Measurements from ENCODE around the gene NSD2. TPM values are rescaled to one million over a fixed set of nuclear protein-coding genes. Genes with fewer than 3 reads are reported as not detected.

The NSD2 gene
- total RNA-seq, 1 experiment from 2014 or later, result 128 TPM

DNA sequence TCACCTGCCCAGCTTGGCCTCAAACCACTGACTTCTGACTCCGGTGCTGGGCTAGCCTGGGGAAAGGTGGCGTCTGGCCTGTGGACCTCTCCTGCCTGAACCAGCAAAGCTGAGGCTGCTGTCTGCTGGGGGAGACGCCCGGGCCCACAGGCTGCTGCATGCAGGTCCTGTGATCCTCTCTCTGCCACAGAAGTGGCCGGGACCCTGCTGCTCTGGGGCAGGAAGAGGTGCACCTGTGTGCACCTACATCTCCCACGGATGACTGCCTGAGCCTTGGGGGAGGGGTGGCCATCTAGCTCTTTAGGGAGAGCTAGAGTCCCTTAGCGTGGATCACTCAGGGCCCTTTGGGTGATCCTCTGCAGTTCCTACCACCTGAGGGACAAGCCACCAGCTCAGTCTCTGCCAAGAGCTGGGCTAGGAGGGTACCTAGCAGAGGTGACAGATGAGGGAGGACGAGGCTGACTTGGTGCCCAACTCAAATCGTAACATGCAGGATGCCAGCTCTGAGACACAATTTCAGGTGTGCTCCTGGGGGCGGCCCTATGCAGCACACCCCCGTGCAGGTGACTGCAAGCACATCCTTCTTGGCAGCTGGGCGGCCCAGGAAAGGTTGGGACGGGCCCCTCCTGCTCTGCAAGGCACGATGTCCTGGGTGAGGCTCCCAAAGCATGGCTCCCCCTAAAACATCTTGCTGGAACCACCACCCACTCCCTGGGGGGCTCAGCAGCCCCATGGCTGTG is 37.7 kb upstream of the NSD2 start:
- TF ChIP-seq PRDM15 (CRISPR knock-in tag; IDR thresholded peaks at IDR 0.05), result no peak
- no peak for TF ChIP-seq GABPB1 (CRISPR knock-in tag; IDR thresholded peaks at IDR 0.05)
- no peak for TF ChIP-seq ELF4 (CRISPR knock-in tag; IDR thresholded peaks at IDR 0.05; ENCODE audit: low read depth)
- TF ChIP-seq NFE2L1 (CRISPR knock-in tag; IDR thresholded peaks at IDR 0.05), result no peak
- no peak for TF ChIP-seq ZNF138 (CRISPR knock-in tag; conservative IDR thresholded peaks at IDR 0.05)
- no peak for TF ChIP-seq GRHL2 (CRISPR knock-in tag; IDR thresholded peaks at IDR 0.05; ENCODE audit: insufficient replicate concordance, severe bottlenecking)
- TF ChIP-seq, protein P1, sequence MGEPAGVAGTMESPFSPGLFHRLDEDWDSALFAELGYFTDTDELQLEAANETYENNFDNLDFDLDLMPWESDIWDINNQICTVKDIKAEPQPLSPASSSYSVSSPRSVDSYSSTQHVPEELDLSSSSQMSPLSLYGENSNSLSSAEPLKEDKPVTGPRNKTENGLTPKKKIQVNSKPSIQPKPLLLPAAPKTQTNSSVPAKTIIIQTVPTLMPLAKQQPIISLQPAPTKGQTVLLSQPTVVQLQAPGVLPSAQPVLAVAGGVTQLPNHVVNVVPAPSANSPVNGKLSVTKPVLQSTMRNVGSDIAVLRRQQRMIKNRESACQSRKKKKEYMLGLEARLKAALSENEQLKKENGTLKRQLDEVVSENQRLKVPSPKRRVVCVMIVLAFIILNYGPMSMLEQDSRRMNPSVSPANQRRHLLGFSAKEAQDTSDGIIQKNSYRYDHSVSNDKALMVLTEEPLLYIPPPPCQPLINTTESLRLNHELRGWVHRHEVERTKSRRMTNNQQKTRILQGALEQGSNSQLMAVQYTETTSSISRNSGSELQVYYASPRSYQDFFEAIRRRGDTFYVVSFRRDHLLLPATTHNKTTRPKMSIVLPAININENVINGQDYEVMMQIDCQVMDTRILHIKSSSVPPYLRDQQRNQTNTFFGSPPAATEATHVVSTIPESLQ (CRISPR knock-in tag; IDR thresholded peaks at IDR 0.05), result no peak
- no peak for TF ChIP-seq TCF7 (CRISPR knock-in tag; IDR thresholded peaks at IDR 0.05; ENCODE audit: low read depth)
- no peak for TF ChIP-seq ATF3 (CRISPR knock-in tag; conservative IDR thresholded peaks at IDR 0.05)
- no peak for TF ChIP-seq FOXJ3 (CRISPR knock-in tag; IDR thresholded peaks at IDR 0.05; ENCODE audit: borderline replicate concordance)
- no peak for TF ChIP-seq JAZF1 (CRISPR knock-in tag; IDR thresholded peaks at IDR 0.05)
- TF ChIP-seq, protein P2, sequence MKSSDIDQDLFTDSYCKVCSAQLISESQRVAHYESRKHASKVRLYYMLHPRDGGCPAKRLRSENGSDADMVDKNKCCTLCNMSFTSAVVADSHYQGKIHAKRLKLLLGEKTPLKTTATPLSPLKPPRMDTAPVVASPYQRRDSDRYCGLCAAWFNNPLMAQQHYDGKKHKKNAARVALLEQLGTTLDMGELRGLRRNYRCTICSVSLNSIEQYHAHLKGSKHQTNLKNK (CRISPR knock-in tag; IDR thresholded peaks at IDR 0.05), result no peak
- TF ChIP-seq ATF1 (CRISPR knock-in tag; IDR thresholded peaks at IDR 0.05), result no peak
- TF ChIP-seq, protein P3, sequence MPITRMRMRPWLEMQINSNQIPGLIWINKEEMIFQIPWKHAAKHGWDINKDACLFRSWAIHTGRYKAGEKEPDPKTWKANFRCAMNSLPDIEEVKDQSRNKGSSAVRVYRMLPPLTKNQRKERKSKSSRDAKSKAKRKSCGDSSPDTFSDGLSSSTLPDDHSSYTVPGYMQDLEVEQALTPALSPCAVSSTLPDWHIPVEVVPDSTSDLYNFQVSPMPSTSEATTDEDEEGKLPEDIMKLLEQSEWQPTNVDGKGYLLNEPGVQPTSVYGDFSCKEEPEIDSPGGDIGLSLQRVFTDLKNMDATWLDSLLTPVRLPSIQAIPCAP (CRISPR knock-in tag; IDR thresholded peaks at IDR 0.05), result no peak
- TF ChIP-seq IRF2 (CRISPR knock-in tag; IDR thresholded peaks at IDR 0.05; ENCODE audit: borderline replicate concordance, low read depth), result no peak
- TF ChIP-seq ZNF232 (CRISPR knock-in tag; IDR thresholded peaks at IDR 0.05), result no peak
- no peak for TF ChIP-seq HMGXB4 (CRISPR knock-in tag; IDR thresholded peaks at IDR 0.05)
- Mint-ChIP-seq H3K9me3 (peaks cover 10% of the 10 kb centered on the region), H3K27me3 (ENCODE audit: low read depth) (peaks cover 3% of the 10 kb centered on the region), H3K4me1 (peaks cover 10% of the 10 kb centered on the region), H3K4me3 (no peak overlapping the region), H3K36me3 (peaks cover 48% of the 10 kb centered on the region), H3K27ac (no peak overlapping the region)
- ChIA-PET POLR2A (no interaction called here), CTCF (interaction anchor here (1.0 to 1.3 kb wide), 3 partner anchors 77 to 88 kb away, joined by 3 to 4 read pairs (median 3); no protein-coding TSS in a partner anchor)
- no peak for DNase-seq (ENCODE audit: low spot score)
- no peak for ATAC-seq

Measured in WTC11 (cell line).